HG02588 (cell line): ENCODE results near the gene NEO1.
"Not testable (repeated sequence)": the region's sequence is repeated elsewhere in the genome, so short reads cannot be mapped to it uniquely, and the experiment has no call there.

ENCODE experiments used
- ATAC-seq: cut with Tn5 transposase; IDR thresholded peaks from one replicate; pipeline ENCODE4 v1.9.1; 2021; ENCODE audit warnings: mild to moderate bottlenecking, moderate library complexity; ENCODE audit not compliant: unreplicated experiment

NEO1 gene

GRCh38 chr15:73139744-73140553 is 87.7 kb downstream of the NEO1 start:
- no peak for ATAC-seq

- no peak for ATAC-seq
Measured at GRCh38 chr15:73141216-73141900, 89.1 kb downstream of the NEO1 start.

GRCh38 chr15:73142802-73143762 is 90.8 kb downstream of the NEO1 start:
- peak; percentile 58 for ATAC-seq

- no peak for ATAC-seq
Measured at GRCh38 chr15:73143763-73144155, 91.5 kb downstream of the NEO1 start.

GRCh38 chr15:73146419-73146818 is 94.2 kb downstream of the NEO1 start:
- no peak for ATAC-seq

GRCh38 chr15:73150831-73151230 is 98.6 kb downstream of the NEO1 start:
- no peak for ATAC-seq

- ATAC-seq = no peak
Measured at GRCh38 chr15:73153024-73153423, 100.8 kb downstream of the NEO1 start.

- ATAC-seq = no peak
Measured at GRCh38 chr15:73153447-73153846, 101.2 kb downstream of the NEO1 start.

GRCh38 chr15:73156431-73157191 is 104.3 kb downstream of the NEO1 start:
- ATAC-seq = no peak

GRCh38 chr15:73161546-73161945 is 109.3 kb downstream of the NEO1 start:
- no peak for ATAC-seq

GRCh38 chr15:73165435-73165834 is 113.2 kb downstream of the NEO1 start:
- ATAC-seq = no peak

GRCh38 chr15:73165844-73166243 is 113.6 kb downstream of the NEO1 start:
- ATAC-seq = no peak

GRCh38 chr15:73166711-73167110 is 114.4 kb downstream of the NEO1 start:
- ATAC-seq = not testable (repeated sequence)

- ATAC-seq = no peak
Measured at GRCh38 chr15:73168487-73168886, 116.2 kb downstream of the NEO1 start.

- no peak for ATAC-seq
Measured at GRCh38 chr15:73171711-73172110, 119.4 kb downstream of the NEO1 start.

- ATAC-seq = no peak
Measured at GRCh38 chr15:73172508-73172907, 120.2 kb downstream of the NEO1 start.

- ATAC-seq = no peak
Measured at GRCh38 chr15:73174171-73174570, 121.9 kb downstream of the NEO1 start.

- no peak for ATAC-seq
Measured at GRCh38 chr15:73175382-73175781, 123.1 kb downstream of the NEO1 start.

GRCh38 chr15:73176598-73176997 is 124.3 kb downstream of the NEO1 start:
- ATAC-seq = no peak

GRCh38 chr15:73183071-73183470 is 130.8 kb downstream of the NEO1 start:
- ATAC-seq = no peak
